ENCODE measurements around the gene STK26.
"Not testable (repeated sequence)": the region's sequence is repeated elsewhere in the genome, so short reads cannot be mapped to it uniquely, and the experiment has no call there.

Gene STK26

DNA sequence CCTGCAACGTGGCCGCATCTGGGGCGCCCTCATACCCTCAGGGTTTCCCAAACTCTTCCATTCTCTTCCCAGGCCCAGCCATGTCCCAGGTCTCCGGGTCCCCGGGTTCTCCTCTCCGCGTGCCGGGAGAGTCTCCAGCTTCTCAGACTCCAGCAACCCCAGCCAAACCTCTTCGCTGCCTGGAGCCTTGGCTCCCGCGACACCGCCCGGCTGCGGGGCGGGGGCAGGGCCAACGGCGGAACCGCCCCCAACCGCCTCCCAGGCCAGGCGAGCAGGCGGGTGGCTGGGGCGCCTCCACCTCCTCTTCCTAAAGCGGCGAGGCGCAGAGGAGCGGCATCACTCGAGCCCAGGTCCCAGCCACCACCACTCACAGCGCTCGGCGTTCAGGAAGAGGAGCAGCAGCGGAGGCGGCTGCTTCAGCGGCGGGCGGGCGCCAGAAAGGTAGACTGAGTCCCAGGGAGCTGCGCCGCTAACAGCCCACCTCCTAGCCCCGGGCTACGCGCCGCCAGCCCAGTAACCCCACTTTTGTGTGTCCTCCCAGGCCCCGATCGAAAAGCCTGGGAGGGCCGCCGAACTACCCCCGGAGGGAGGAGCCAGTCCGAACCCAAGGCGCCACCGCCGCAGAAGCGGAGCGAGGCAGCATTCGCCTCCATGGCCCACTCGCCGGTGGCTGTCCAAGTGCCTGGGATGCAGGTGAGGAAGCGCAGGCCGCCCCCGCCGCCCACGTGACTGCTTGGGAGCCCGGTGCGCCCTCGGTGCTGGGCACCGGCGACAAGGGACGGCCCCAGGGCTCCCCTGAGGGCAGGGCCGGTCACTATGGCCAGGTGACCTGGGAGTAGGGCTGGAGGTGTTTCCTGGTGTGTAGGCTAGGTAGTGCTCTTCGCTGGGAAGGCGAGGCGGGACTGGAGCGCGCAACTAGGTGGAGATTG is at the start of gene STK26:
Gene STK26 (plus strand): TSS at position 336 of the 929 bp plus-strand sequence. CDS start 316 bp downstream, at position 652.
- DNase-seq (ENCODE audit: low read depth in 3 of 3, low spot score in 1 of 3) = peak; percentile 44 to 52 (median 50)

DNA sequence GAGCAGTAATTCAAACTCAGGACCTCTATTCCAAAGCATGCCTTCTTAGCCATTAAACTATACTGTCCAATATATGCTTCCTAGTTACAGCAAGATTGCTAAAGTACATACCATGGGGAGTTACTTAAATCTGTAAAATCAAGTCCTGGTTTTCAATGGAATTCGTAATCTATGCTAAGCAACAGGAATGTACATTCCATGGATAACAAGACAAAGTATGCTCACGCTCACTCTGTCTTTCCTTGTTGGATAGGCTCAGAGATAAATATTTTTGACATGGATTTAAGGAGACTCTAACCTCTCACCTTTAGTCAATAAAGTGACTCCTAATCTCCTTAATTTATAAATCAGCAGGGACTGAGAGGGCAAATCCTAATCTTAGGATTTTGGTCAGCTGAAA is 47.3 kb upstream of the STK26 start:
- no peak for DNase-seq (ENCODE audit: low read depth in 3 of 3, low spot score in 1 of 3)

DNA sequence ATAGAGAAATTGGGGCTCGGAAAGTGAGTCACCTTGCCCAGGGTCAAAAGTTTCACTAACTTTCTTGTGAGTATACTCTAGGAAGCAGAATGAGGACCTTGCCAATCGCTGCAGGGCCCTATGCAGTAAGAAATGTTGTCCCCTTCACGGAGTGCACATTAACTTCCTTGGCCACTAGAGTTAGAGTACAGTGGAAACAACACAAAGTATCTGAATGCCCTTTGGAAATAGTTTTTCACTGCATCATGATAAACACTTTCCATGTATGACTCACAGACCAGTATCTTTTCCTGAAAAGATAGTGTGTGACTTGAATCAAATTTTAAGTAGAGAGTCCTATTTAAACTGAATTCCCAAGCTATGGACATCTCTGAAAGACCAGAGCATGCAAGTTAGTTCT is 45.5 kb upstream of the STK26 start:
- no peak for DNase-seq (ENCODE audit: low read depth in 3 of 3, low spot score in 1 of 3)

DNA sequence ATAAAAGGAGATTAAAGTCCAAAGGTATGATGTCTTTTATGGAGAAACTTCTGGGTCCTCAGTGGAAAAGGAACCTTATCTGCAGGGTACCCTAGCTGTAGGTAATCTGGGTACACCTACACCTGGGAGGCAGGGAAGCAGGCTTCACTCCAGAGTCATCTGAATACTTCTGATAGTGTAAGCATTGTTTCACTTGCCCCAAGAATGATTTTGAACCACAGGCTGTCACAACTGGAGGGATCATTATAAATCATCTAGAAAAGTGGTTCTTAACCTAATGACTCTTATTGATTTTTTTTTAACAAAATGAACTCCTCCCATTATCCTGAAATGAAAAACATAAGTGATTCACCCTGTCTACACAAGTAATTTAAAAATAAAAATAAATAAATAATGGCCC is 44.0 kb upstream of the STK26 start:
- DNase-seq (ENCODE audit: low read depth in 3 of 3, low spot score in 1 of 3) = no peak

DNA sequence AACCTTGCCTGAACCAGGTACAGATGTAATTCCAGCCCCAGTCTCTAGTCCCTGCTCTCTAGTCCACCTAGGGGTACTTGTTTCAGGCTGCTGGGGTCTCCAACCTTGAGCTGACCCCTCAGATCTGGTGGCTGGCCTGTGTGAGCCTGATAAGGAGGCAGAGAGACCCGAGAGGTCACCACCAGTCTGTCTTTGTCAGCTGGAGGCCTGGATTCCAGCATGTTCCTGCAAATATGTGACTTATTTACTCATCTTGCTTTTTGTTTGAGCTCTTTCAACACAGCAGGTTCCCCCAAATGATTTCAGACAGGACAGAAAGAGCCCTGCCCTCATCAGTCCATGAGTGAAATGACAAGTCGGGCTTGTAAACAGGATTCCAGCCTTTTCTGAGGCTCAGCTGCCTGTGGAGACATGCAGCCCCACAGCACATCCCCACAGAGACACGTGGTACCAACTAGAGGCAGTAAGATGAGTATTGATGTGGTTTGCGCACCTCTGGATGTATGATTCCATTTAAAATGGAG is 37.5 kb upstream of the STK26 start:
- no peak for DNase-seq (ENCODE audit: low read depth in 3 of 3, low spot score in 1 of 3)

DNA sequence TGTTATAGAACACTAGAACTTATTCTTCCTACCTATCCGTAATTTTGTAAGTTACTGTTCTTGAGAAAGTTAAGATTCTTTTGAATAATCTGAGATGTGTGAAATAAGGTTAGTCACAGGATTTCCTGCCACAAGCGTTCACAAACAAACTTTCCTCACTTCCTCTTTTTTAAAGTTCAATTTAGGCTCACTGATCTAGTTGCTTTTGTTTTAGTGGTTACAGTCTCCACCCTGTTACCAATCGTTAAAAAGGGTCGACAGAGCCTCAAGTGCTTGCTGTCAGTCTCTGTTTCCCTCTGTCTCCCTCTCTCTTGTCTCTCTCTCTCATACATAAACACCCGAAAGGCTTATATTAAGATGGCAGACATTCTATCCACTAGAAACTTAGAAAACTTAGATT is 35.9 kb upstream of the STK26 start:
- DNase-seq (ENCODE audit: low read depth in 3 of 3, low spot score in 1 of 3) = no peak

DNA sequence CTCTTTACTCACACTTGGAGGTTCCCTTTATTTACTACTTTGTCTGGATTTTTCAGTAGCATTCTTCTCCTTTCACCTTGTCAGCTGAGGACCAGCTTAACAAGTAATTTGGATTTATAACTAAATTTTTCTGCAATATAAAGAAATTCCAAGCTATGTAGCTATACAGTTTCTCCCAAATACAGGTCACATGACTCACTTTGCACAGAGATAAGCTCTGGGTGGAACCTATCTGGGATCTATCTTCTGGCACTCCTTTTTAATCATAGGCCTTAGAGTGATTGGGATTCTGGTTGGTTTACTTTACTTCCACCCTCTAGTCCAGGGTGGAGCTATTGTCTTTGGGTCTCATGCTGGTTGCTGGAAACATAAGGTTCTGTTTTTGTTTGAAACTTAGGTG is 34.9 kb upstream of the STK26 start:
- no peak for DNase-seq (ENCODE audit: low read depth in 3 of 3, low spot score in 1 of 3)

DNA sequence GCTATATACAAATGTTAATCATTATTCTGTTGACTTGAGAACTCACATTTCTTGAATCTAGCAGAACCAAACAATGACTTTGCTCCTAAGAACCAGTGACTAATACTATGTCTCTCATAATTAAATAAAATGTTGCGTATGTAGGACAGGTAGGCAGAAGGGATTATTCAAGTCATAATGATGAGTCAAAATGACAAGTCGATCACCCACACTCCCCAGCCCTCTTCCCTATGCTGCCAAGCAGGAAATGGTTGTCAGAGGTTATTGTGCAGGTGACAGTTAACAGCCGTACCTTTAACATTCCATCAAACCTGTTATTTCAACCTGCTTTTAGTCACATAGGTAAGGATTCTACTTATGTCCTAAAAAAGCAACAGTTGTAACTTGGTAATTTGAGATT is 22.0 kb upstream of the STK26 start:
- no peak for DNase-seq (ENCODE audit: low read depth in 3 of 3, low spot score in 1 of 3)

DNA sequence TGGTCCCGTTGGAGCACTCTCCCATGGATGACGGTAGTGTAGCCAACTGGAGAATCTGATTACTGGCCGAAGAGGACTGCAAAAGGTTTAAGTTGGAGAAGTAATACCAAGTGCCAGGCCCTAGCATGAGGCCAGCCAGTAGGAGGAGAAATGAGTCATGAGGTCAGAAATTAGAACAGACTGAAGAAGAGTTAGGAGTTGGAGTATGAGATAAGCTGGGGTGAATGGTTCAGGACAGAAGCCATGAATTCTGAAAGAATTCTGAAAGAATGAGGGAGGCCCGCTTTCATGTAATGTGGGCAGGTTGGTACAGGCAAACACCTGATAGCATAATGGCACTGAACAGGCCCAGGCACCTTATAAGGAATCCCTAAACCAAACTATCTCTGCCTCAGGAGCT is 18.4 kb upstream of the STK26 start:
- no peak for DNase-seq (ENCODE audit: low read depth in 3 of 3, low spot score in 1 of 3)

DNA sequence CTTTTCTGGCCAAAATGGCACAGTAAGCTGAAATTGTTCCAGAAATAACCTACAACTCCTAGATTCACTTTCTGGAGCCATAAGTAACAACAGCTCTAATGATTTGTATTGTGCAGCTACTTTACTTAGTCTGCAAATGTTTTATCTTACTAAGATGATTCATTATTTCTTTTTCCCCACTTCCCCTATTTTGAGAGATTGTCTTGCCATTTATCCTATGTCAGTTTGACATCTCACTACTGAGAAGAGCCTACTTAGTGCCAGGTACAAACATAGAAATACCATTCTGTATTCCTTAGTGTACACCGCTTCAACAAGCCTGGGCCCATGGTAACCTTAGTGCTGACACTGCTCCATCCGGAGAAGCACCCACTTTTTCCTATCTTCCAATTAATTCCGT is 13.8 kb upstream of the STK26 start:
- DNase-seq (ENCODE audit: low read depth in 3 of 3, low spot score in 1 of 3) = no peak

DNA sequence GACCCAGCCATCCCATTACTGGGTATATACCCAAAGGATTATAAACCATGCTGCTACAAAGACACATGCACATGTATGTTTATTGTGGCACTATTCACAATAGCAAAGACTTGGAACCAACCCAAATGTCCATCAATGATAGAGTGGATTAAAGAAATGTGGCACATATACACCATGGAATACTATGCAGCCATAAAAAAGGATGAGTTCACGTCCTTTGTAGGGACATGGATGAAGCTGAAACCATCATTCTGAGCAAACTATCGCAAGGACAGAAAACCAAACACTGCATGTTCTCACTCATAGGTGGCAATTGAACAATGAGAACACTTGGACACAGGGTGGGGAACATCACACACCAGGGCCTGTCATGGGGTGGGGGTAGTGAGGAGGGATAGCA is 12.9 kb upstream of the STK26 start:
- not testable (repeated sequence) for DNase-seq (ENCODE audit: low read depth in 3 of 3, low spot score in 1 of 3)

DNA sequence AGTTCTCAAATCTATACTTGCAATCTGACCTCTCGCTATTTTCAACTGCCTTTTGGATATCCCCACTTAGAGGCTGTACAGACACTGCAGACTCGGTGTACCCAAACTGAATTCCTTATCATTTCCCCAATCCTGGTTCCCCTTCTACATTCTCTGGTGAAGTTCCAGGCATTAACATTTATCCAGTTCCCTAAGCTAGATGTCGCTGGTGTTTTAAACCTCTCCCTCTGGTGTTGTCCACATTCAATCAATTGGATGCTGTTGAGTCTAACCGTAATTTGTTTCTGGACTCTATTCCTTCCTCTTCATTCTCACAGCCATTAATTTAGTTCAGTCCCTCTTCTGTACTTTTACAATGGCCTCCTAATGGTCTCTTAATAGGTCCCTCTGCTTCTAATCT is 7.2 kb upstream of the STK26 start:
- no peak for DNase-seq (ENCODE audit: low read depth in 3 of 3, low spot score in 1 of 3)

DNA sequence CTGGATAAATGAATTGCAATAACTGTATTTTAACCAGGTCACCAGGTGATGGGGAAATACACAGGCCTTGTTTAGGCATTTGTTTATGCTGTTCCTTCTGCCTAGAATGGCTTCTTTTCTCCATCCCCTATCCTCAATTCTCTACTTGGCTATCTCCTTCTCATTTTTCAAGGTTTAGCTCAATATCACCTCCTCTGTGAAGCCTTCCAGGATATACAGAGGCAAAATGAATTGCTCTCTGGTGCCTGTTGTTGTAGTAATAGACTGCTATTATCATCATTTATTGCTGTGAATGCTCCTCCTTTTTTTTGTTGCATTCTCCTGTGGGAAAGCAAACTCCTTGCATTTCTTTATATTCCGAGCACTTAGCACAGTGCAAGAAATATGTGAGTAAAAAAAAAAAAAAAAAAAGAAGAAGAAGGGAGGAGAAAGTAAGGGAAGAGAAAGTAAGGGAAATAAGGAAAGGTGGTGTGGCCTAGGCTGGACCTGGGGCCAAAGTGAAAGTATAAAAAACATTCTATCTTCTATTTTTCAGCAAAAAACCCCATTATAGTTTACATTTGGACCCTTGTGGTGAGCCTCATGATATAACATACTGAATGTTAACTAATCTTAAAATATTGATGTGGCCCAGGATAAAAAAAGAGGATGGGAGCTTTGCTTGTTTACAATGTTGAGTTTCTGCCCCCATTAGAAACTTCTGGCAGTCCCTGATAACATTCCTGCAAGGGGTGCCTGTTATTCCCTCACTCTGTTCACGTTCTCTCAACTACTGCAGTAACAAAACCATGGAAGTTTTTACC is 6.3 kb upstream of the STK26 start:
- no peak for DNase-seq (ENCODE audit: low read depth in 3 of 3, low spot score in 1 of 3)

DNA sequence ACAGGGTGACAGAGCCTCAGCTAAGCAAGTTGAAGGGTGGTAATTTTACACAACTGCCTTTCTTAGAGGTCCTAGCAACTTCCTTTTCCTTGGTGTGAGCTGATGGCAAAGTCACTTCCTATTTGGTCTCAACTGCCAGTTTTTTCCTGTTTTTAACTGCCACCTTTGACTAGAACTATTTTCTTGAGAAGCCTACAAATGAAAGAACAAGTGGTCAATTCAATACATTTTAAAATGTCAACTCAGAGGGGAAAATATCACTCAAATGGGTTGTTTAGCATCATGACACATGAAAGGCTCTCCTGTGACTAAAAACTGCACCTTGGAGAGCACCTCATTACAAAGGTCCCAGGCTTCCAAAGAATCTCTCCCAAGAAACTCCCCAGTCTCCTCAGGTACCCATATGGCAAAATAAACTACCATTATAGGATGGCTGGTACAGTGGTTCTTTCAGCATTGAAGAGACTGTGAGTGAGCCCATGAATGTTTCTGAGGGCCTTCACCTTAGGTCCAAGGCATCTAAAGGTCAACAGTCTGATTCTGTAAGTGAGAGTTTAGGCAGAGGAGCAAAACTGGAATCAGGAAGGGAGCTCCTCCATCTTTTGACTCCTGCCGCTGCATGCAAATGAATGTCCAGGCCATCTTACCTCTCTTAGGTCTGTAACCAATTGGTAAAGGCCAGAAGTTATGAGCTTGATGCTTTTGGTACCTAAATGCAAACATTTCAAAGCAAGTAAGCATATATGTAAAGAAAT is 5.5 kb upstream of the STK26 start:
- no peak for DNase-seq (ENCODE audit: low read depth in 3 of 3, low spot score in 1 of 3)

DNA sequence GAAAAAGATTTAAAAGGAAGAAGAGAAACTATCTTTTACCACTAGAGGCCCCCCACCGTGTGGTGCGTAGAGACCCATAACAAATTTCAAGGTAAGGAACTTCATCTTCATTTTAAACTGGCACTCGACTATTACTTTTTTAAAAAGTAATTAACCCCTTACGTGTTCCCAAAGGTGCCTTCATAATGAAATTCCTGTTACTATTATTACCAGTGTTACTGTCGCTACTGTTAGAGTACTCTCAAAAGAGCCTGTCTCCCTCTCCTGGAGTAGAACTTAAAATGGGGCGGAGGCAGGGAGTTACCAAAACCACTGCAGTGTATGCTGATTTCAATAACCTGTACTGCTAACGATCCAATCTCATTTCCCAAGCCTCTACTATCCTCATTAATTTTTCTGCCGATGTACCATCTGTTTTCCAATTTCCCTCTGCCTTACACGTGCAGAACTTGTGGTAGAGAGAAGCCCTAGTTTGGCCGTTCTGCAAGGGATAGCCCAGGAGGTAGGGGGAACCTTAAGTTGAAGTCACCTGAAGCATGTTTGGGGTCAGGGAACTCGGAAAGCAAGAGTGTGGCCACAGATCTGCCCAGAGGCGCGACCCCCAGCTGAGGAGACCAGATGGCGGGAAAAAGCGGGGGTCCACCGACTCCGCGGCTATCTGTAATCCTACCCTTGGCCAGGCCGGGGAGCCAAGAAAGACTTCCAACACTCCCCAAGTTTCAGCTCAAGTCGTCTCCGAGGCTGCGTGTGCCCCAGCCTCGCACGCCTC is 720 bp upstream of the STK26 start:
- no peak for DNase-seq (ENCODE audit: low read depth in 3 of 3, low spot score in 1 of 3)

DNA sequence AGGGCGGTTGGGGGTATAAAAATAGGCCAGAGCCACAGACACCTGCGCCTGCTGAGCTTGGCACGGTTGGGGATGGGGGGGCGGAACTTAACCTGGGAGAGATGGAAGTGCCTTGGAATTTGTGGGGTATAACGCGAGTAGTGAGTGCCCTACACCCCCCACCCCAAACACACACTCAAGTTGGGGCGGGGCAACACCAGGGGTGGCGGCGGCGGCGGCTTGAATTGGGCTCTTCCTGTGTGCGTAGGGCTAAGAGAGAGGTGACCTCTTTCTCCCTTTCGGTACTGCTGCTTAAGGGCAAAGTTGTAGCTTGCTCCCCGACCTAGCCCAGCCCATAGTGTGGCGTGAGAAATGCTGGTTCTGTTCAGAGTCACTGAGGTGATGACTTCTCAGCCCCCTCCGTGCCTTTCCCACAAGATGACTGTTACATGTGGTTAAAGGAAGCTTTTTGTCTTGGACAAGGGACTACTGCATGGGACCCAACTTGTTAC is 839 bp downstream of the STK26 start:
- no peak for DNase-seq (ENCODE audit: low read depth in 3 of 3, low spot score in 1 of 3)

DNA sequence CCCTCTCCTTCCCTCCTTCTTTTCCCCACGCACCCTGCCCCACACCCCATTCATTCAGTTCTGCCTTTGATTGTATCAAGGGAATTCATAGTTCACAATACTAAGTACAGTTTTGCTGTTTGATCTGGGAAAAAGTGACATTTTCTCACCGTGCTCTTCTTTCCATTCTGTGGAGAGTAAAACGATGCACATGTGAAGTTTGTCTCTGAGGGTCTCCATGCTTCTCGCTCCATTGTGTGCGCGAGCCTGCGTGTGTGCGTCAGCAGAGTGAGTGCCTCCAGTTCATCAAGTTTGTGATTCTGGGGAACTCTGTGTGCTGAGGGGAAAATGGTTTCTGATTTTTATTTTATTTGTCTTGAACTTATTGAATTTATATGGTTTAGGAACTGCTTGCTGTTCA is 1.9 kb downstream of the STK26 start:
- no peak for DNase-seq (ENCODE audit: low read depth in 3 of 3, low spot score in 1 of 3)

DNA sequence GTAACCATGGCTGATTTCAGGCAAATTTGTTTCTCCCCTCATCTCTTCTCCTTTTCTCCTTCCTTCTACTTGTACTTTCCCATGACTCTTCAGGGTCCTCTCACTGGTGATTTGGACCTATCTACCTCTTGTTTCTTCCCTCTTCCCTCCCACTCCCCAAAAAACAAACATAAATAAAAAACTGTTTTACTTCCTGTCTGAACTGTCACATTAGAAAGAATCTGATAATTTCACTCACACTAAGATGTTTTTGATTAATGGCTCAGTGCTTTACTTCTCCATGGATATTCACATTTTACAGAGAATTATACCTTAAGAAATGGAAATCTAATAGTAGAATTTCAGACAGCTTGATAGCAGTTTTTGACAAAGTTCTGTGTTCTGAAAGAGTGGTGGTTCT is 7.2 kb downstream of the STK26 start:
- DNase-seq (ENCODE audit: low read depth in 3 of 3, low spot score in 1 of 3) = no peak

DNA sequence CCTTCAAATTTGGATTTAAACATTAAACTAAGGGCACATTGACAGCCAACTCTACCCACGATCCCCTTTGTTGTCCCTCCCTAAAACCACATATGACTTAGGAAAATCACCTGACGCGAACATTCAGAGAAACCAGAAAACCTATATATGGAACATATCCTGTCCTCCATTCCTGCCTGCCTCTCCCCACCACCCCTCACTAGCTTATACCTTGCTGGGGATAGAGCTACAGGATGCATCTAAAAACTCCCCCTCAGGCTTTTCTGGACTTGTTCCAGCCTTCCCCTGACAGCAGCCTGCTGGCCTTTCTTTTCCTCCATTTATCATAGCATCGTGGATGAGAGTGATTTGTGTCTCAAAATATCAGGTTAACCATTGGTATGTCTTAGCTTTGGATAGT is 8.8 kb downstream of the STK26 start:
- DNase-seq (ENCODE audit: low read depth in 3 of 3, low spot score in 1 of 3) = no peak

DNA sequence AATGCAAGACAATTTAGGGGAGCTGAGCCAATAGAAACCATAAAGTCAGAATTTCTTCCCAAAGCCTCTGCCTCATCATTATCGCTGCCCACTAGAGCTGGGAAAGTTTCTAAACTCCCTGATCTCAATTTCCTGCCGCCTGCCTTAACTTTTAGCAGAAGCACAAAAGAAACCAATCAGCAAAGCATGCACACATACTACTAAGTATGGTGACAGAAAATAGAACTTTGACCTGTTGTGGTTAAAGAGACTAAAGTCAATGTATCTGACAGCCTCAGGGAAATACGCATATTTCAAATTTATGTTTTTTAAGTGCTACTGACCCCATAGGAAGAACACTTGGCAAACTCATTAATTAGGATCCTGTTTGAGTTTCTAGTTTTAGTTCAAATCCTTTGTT is 10.1 kb downstream of the STK26 start:
- no peak for DNase-seq (ENCODE audit: low read depth in 3 of 3, low spot score in 1 of 3)

All from stimulated activated CD4-positive, alpha-beta T cell treated with anti-CD3 and anti-CD28 coated beads, TNF-alpha, amount 100 ng/mL, for 1 hour (primary cell).